HEK293T (cell line): Measurements from ENCODE around the gene XAF1.

Experiments used
- ARNT ChIP-seq: fragments of 450-650 bp; IDR thresholded peaks from 2 replicates; pipeline ENCODE4 v1.6.1; 2017; ENCODE audit warnings: mild to moderate bottlenecking
- BHLHE40 ChIP-seq: fragments of 450-650 bp; IDR thresholded peaks from 2 replicates; pipeline ENCODE4 v1.6.1; 2016; ENCODE audit warnings: mild to moderate bottlenecking, moderate library complexity, borderline replicate concordance
- CTBP1 ChIP-seq: fragments of 450-650 bp; IDR thresholded peaks from 2 replicates; pipeline ENCODE4 v1.6.1; 2016; ENCODE audit warnings: borderline replicate concordance
- FOXA1 ChIP-seq: fragments of 450-650 bp; IDR thresholded peaks from 2 replicates; pipeline ENCODE4 v1.6.1; 2016; ENCODE audit warnings: mild to moderate bottlenecking
- FOXK2 ChIP-seq: fragments of 450-650 bp; IDR thresholded peaks from 2 replicates; pipeline ENCODE4 v1.6.1; 2016; ENCODE audit warnings: mild to moderate bottlenecking
- FOXM1 ChIP-seq: fragments of 450-650 bp; IDR thresholded peaks from 2 replicates; pipeline ENCODE4 v1.6.1; 2017; ENCODE audit warnings: mild to moderate bottlenecking, borderline replicate concordance
- HDGF ChIP-seq: fragments of 450-650 bp; IDR thresholded peaks from 2 replicates; pipeline ENCODE4 v1.6.1; 2017; ENCODE audit warnings: antibody characterized with exemption, borderline replicate concordance
- LEF1 ChIP-seq: fragments of 450-650 bp; IDR thresholded peaks from 2 replicates; pipeline ENCODE4 v1.6.1; 2017; ENCODE audit warnings: mild to moderate bottlenecking, borderline replicate concordance
- SP1 ChIP-seq: fragments of 450-650 bp; IDR thresholded peaks from 2 replicates; pipeline ENCODE4 v1.6.1; 2017
- SUZ12 ChIP-seq: fragments of 450-650 bp; IDR thresholded peaks from 2 replicates; pipeline ENCODE4 v1.6.1; 2016; ENCODE audit warnings: mild to moderate bottlenecking
- TARDBP ChIP-seq: fragments of 450-650 bp; IDR thresholded peaks from 2 replicates; pipeline ENCODE4 v1.6.1; 2016
- TF ChIP-seq, protein P1 (sequence below): fragments of 450-650 bp; IDR thresholded peaks from 2 replicates; pipeline ENCODE4 v1.6.1; 2016

DNA sequence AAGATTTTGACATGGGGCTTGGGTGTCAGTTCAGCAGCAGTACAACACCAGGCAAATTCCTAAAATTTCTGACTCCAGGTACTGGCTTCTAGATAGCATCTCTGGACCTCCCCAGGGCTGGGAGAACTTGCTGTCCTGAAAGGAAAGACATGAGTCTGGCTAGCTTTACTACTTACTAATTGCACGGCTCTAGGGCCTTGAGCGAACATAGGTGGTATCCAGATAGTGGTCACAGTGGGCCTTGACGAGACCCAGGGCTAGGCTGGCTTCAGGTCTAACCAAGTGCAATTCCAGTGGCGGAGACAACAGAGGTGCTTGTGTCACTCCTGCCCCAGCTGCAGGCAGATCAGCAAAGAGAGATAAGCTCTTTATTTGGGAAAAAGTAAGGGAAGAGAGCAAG, 26.3 kb upstream of the XAF1 start:
- no peak for TF ChIP-seq LEF1
- no peak for TF ChIP-seq HDGF
- no peak for TF ChIP-seq ARNT
- no peak for TF ChIP-seq SP1
- no peak for TF ChIP-seq FOXM1
- TF ChIP-seq BHLHE40 = no peak
- TF ChIP-seq FOXA1 = no peak
- TF ChIP-seq TARDBP = no peak
- no peak for TF ChIP-seq SUZ12
- no peak for TF ChIP-seq CTBP1
- TF ChIP-seq, protein P1, sequence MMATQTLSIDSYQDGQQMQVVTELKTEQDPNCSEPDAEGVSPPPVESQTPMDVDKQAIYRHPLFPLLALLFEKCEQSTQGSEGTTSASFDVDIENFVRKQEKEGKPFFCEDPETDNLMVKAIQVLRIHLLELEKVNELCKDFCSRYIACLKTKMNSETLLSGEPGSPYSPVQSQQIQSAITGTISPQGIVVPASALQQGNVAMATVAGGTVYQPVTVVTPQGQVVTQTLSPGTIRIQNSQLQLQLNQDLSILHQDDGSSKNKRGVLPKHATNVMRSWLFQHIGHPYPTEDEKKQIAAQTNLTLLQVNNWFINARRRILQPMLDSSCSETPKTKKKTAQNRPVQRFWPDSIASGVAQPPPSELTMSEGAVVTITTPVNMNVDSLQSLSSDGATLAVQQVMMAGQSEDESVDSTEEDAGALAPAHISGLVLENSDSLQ = no peak
- TF ChIP-seq FOXK2 = no peak
